HEK293 (cell line): Measurements from ENCODE around the gene PCYT1A.

Source experiments
- CTCF ChIA-PET: fragments of 350-600 bp; formaldehyde crosslinking; extraction: SDS; loops from one replicate; lab custom pipeline; 2021; ENCODE audit warnings: antibody characterized with exemption; lab: Yijun Ruan, JAX
- POLR2A ChIA-PET: fragments of 300-600 bp; formaldehyde crosslinking; extraction: SDS; loops from one replicate; lab custom pipeline; 2020; ENCODE audit warnings: antibody characterized with exemption, inconsistent platforms; lab: Yijun Ruan, JAX
- H3K27ac ChIP-seq: fragments of 200-500 bp; sonication (Bioruptor generic); 2 replicates; pipeline ENCODE4 v1.5.1; 2014; ENCODE audit warnings: low read depth, low read length, control low read depth, inconsistent platforms; ENCODE audit errors: extremely low read depth
- H3K36me3 ChIP-seq, 2 experiments: fragments of 200-500 bp in 1 of 2; sonication (Bioruptor generic) in 1 of 2; 1 replicate in 1 of 2; 2 replicates in 1 of 2; pipeline ENCODE4 v1.5.1; 2014 to 2017; ENCODE audit warnings: inconsistent platforms in 2 of 2, low read length in 2 of 2; ENCODE audit not compliant: control insufficient read depth in 2 of 2, insufficient read depth in 1 of 2
- H3K4me1 ChIP-seq: fragments of 200-500 bp; sonication (Bioruptor generic); 2 replicates; pipeline ENCODE4 v1.5.1; 2014; ENCODE audit warnings: mild to moderate bottlenecking, low read length, inconsistent platforms; ENCODE audit not compliant: control insufficient read depth, insufficient read depth
- H3K4me3 ChIP-seq: 2 replicates; pipeline ENCODE4 v1.5.1; 2011; ENCODE audit warnings: low read depth, mild to moderate bottlenecking, control low read depth, low read length, moderate library complexity
- H3K9me3 ChIP-seq: fragments of 200-500 bp; sonication (Bioruptor generic); 2 replicates; pipeline ENCODE4 v1.5.1; 2014; ENCODE audit warnings: low read depth, low read length, inconsistent platforms; ENCODE audit not compliant: control insufficient read depth, insufficient read depth
- GLI2 ChIP-seq: fragments of 450-650 bp; formaldehyde crosslinking; IDR thresholded peaks from 2 replicates; pipeline ENCODE4; 2017; ENCODE audit warnings: missing biosample characterization, missing genetic modification characterization, low read depth, borderline replicate concordance
- GLIS2 ChIP-seq: fragments of 450-650 bp; formaldehyde crosslinking; IDR thresholded peaks from 2 replicates; pipeline ENCODE4 v1.5.1; 2016; ENCODE audit warnings: missing biosample characterization, missing genetic modification characterization
- KLF1 ChIP-seq: fragments of 450-650 bp; formaldehyde crosslinking; IDR thresholded peaks from 2 replicates; pipeline ENCODE4 v1.5.1; 2016; ENCODE audit warnings: missing biosample characterization, missing genetic modification characterization
- ZBTB17 ChIP-seq: fragments of 450-650 bp; formaldehyde crosslinking; IDR thresholded peaks from 2 replicates; pipeline ENCODE4 v1.5.1; 2016; ENCODE audit warnings: missing biosample characterization, missing genetic modification characterization
- ZBTB8A ChIP-seq: fragments of 450-650 bp; formaldehyde crosslinking; IDR thresholded peaks from 2 replicates; pipeline ENCODE4 v1.5.1; 2016; ENCODE audit warnings: missing biosample characterization, missing genetic modification characterization
- ZFHX2 ChIP-seq: fragments of 450-650 bp; formaldehyde crosslinking; conservative IDR thresholded peaks from 2 replicates; pipeline ENCODE4 v1.5.1; 2016; ENCODE audit warnings: missing biosample characterization, missing genetic modification characterization
- ZIC2 ChIP-seq: fragments of 450-650 bp; formaldehyde crosslinking; IDR thresholded peaks from 2 replicates; pipeline ENCODE4 v1.5.1; 2016; ENCODE audit warnings: missing biosample characterization, missing genetic modification characterization
- ZNF114 ChIP-seq: fragments of 450-650 bp; formaldehyde crosslinking; IDR thresholded peaks from 2 replicates; pipeline ENCODE4 v1.5.0; 2017; ENCODE audit warnings: missing biosample characterization, missing genetic modification characterization
- ZNF132 ChIP-seq: fragments of 450-650 bp; formaldehyde crosslinking; IDR thresholded peaks from 2 replicates; pipeline ENCODE4 v1.5.1; 2017; ENCODE audit warnings: missing biosample characterization, missing genetic modification characterization, borderline replicate concordance
- ZNF133 ChIP-seq: fragments of 450-650 bp; formaldehyde crosslinking; IDR thresholded peaks from 2 replicates; pipeline ENCODE4 v1.5.1; 2016; ENCODE audit warnings: missing biosample characterization, missing genetic modification characterization
- ZNF16 ChIP-seq: fragments of 450-650 bp; formaldehyde crosslinking; IDR thresholded peaks from 2 replicates; pipeline ENCODE4 v1.5.1; 2016; ENCODE audit warnings: low read depth, missing biosample characterization, missing genetic modification characterization
- ZNF274 ChIP-seq, 2 experiments: fragments of 200-500 bp in 1 of 2; fragments of 450-650 bp in 1 of 2; sonication (Bioruptor generic) in 1 of 2; formaldehyde crosslinking in 1 of 2; IDR thresholded peaks; 2 replicates each; pipeline versions ENCODE4 v1.5.1 to v1.6.1; 2014 to 2016; ENCODE audit warnings: borderline replicate concordance in 1 of 2, inconsistent platforms in 1 of 2, low read length in 1 of 2, missing biosample characterization in 1 of 2, missing genetic modification characterization in 1 of 2
- ZNF416 ChIP-seq: fragments of 450-650 bp; formaldehyde crosslinking; IDR thresholded peaks from 2 replicates; pipeline ENCODE4 v1.5.1; 2016; ENCODE audit warnings: missing biosample characterization, missing genetic modification characterization
- ZNF426 ChIP-seq: fragments of 450-650 bp; formaldehyde crosslinking; IDR thresholded peaks from 2 replicates; pipeline ENCODE4 v1.5.1; 2017; ENCODE audit warnings: missing biosample characterization, missing genetic modification characterization, mild to moderate bottlenecking, inconsistent platforms, moderate library complexity
- ZNF510 ChIP-seq: fragments of 450-650 bp; formaldehyde crosslinking; IDR thresholded peaks from 2 replicates; pipeline ENCODE4 v1.5.1; 2018; ENCODE audit warnings: mild to moderate bottlenecking, missing genetic modification characterization, missing biosample characterization; ENCODE audit not compliant: insufficient replicate concordance
- ZNF600 ChIP-seq: fragments of 450-650 bp; formaldehyde crosslinking; IDR thresholded peaks from 2 replicates; pipeline ENCODE4 v1.5.1; 2016; ENCODE audit warnings: missing biosample characterization, missing genetic modification characterization
- TF ChIP-seq, protein P1 (sequence below): fragments of 450-650 bp; formaldehyde crosslinking; IDR thresholded peaks from 2 replicates; pipeline ENCODE4 v1.5.1; 2017; ENCODE audit warnings: missing biosample characterization, missing genetic modification characterization
- TF ChIP-seq, protein P2 (sequence below): fragments of 450-650 bp; formaldehyde crosslinking; IDR thresholded peaks from 2 replicates; pipeline ENCODE4 v1.5.1; 2016; ENCODE audit warnings: missing biosample characterization, missing genetic modification characterization
- TF ChIP-seq, protein P3 (sequence below): fragments of 450-650 bp; formaldehyde crosslinking; IDR thresholded peaks from 2 replicates; pipeline ENCODE4 v1.5.1; 2016; ENCODE audit warnings: missing biosample characterization, missing genetic modification characterization
- TF ChIP-seq, protein P4 (sequence below): fragments of 450-650 bp; formaldehyde crosslinking; IDR thresholded peaks from 2 replicates; pipeline ENCODE4 v1.5.1; 2016; ENCODE audit warnings: missing biosample characterization, missing genetic modification characterization

The PCYT1A gene

DNA sequence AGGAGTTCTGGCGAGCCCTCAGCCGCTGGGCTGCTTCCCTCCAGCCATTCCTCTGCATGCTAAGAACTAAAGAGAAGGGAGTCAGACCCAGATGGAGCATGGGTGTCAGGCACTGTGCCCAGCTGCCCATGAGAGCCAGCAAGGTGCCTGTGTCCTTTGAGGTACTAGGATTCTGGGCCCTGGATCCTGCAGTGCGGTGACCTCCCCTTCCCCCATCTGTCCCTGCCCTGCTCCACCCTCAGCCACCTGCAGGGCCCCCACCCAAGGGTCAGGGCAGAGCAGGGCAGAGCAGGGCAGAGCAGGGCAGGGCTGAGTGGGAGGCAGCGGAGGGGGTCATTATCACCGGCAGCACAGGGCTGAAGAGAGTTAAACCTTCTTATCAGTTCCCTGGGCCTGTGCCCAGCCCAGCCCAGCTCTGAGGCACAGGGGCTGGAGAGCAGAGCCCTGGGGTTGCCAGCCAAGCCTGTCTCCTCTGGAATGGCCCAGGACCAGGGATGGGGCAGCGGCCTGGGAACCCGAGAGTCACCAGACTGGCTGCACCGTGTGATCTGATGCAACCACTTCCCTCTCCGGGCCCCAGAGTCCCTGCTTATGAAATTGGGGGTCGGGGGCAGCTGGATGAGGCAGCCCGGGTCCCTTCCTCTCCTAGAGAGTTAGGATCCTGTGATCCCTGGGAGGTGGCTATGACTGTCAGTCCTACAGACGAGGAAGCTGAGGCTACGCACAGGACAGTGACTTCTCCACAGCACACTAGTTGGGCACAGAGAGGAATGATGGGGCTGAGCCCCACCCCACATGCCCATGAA is 93.6 kb downstream of the PCYT1A start:
- POLR2A ChIA-PET = no interaction called here
- CTCF ChIA-PET = interaction anchor here (0.6 to 4.7 kb wide), 2 partner anchors 121 to 210 kb away, joined by 3 to 60 read pairs; no protein-coding TSS in a partner anchor
- Histone ChIP-seq H3K9me3 (no peaks in the 10 kb centered on the region), H3K4me3 (no peak overlapping the region), H3K36me3 (no peaks in the 10 kb centered on the region), H3K4me1 (no peaks in the 10 kb centered on the region), H3K27ac (no peak overlapping the region)
- peak; percentile 17; the same call in 1 of the 2 replicates for TF ChIP-seq ZBTB8A (tag by site-specific recombination)
- TF ChIP-seq, protein P1, sequence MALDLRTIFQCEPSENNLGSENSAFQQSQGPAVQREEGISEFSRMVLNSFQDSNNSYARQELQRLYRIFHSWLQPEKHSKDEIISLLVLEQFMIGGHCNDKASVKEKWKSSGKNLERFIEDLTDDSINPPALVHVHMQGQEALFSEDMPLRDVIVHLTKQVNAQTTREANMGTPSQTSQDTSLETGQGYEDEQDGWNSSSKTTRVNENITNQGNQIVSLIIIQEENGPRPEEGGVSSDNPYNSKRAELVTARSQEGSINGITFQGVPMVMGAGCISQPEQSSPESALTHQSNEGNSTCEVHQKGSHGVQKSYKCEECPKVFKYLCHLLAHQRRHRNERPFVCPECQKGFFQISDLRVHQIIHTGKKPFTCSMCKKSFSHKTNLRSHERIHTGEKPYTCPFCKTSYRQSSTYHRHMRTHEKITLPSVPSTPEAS (tag by site-specific recombination) = no peak
- peak; percentile 40; the same call in 1 of the 2 replicates for TF ChIP-seq ZNF600 (tag by site-specific recombination)
- TF ChIP-seq, protein P2, sequence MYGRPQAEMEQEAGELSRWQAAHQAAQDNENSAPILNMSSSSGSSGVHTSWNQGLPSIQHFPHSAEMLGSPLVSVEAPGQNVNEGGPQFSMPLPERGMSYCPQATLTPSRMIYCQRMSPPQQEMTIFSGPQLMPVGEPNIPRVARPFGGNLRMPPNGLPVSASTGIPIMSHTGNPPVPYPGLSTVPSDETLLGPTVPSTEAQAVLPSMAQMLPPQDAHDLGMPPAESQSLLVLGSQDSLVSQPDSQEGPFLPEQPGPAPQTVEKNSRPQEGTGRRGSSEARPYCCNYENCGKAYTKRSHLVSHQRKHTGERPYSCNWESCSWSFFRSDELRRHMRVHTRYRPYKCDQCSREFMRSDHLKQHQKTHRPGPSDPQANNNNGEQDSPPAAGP (tag by site-specific recombination) = 0 out of 2 replicates have a peak, but pooled peaks have one; percentile 35
- no peak for TF ChIP-seq ZNF510 (tag by site-specific recombination)
- TF ChIP-seq GLIS2 (tag by site-specific recombination) = no peak
- TF ChIP-seq ZNF16 (tag by site-specific recombination) = no peak
- no peak for TF ChIP-seq ZNF133
- TF ChIP-seq, protein P3, sequence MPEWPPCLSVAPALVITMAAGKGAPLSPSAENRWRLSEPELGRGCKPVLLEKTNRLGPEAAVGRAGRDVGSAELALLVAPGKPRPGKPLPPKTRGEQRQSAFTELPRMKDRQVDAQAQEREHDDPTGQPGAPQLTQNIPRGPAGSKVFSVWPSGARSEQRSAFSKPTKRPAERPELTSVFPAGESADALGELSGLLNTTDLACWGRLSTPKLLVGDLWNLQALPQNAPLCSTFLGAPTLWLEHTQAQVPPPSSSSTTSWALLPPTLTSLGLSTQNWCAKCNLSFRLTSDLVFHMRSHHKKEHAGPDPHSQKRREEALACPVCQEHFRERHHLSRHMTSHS = no peak
- 0 out of 2 replicates have a peak, but pooled peaks have one; percentile 31 for TF ChIP-seq ZFHX2 (tag by site-specific recombination)
- TF ChIP-seq ZNF132 (tag by site-specific recombination) = no peak
- no peak for TF ChIP-seq ZBTB17 (tag by site-specific recombination)
- TF ChIP-seq KLF1 (tag by site-specific recombination) = peak; percentile 88
- no peak for TF ChIP-seq ZNF416 (tag by site-specific recombination)
- TF ChIP-seq ZIC2 = peak; percentile 57
- no peak for TF ChIP-seq ZNF426 (tag by site-specific recombination)

DNA sequence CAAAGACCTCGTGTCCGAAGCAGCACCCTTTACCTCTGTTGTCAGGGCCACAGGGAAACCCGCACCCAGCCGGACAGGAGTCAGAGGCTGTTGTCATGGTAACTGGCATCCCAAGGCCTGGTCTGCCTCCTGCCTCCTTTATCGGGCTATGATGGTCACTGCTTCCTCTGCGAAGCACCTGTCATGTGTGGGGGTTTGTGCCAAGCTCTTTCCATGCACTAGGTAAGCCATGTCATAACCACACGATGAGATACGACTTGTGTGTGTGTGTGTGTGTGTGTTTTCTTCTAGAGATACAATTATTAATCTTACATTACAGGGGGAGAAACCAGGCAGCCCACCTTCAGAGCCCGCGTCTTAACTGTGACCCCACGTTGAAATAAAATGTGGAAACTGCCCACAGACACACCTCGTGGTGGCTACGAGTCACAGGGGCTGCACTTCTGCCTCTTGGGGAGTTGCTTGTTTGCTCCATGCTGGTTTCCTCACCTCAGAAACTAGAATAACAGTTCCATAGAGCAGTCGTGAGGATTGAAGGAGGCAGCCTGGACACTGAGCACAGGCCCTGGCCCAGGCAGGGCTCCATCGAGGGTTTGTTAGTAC is 94.3 kb downstream of the PCYT1A start:
- CTCF ChIA-PET = interaction anchor here (4.7 kb wide), 1 partner anchor 120 kb away, joined by 60 read pairs; no protein-coding TSS in a partner anchor
- TF ChIP-seq GLI2 (tag by site-specific recombination) (no peak), ZNF274 (IDR thresholded peaks at IDR 0.05; ENCODE audit: low read length) (no peak), ZNF274 (tag by site-specific recombination; IDR thresholded peaks at IDR 0.05; ENCODE audit: borderline replicate concordance) (no peak), ZNF114 (tag by site-specific recombination) (no peak)
- TF ChIP-seq, protein P4, sequence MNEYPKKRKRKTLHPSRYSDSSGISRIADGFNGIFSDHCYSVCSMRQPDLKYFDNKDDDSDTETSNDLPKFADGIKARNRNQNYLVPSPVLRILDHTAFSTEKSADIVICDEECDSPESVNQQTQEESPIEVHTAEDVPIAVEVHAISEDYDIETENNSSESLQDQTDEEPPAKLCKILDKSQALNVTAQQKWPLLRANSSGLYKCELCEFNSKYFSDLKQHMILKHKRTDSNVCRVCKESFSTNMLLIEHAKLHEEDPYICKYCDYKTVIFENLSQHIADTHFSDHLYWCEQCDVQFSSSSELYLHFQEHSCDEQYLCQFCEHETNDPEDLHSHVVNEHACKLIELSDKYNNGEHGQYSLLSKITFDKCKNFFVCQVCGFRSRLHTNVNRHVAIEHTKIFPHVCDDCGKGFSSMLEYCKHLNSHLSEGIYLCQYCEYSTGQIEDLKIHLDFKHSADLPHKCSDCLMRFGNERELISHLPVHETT = no peak

More for the DNA sequence above, 94.3 kb downstream of the PCYT1A start:
- no peak overlapping the region for H3K4me3 ChIP-seq
- no peaks in the 10 kb centered on the region for H3K9me3 ChIP-seq
- H3K36me3 ChIP-seq = no peaks in the 10 kb centered on the region
- no peak overlapping the region for H3K27ac ChIP-seq
- POLR2A ChIA-PET = no interaction called here
- no peaks in the 10 kb centered on the region for H3K4me1 ChIP-seq
